DMS153 treated with DMSO at 0.1 percent for 48 hours (cell line): Measurements from ENCODE around the gene RASGEF1C.
"Not testable (repeated sequence)": the region's sequence is repeated elsewhere in the genome, so short reads cannot be mapped to it uniquely, and the experiment has no call there.

Experiments
- DNase-seq: peaks from one replicate; lab custom pipeline; 2025; ENCODE audit not compliant: unreplicated experiment; lab: John Stamatoyannopoulos, UW

The RASGEF1C gene

GRCh38 chr5:180104168-180104530 is 104.9 kb downstream of the RASGEF1C start:
- DNase-seq: no peak

- no peak for DNase-seq
Measured at GRCh38 chr5:180103487-180104167, 105.4 kb downstream of the RASGEF1C start.

- no peak for DNase-seq
Measured at GRCh38 chr5:180102636-180103035, 106.4 kb downstream of the RASGEF1C start.

- no peak for DNase-seq
Measured at GRCh38 chr5:180101451-180102105, 107.4 kb downstream of the RASGEF1C start.

GRCh38 chr5:180100621-180101450 is 108.2 kb downstream of the RASGEF1C start:
- DNase-seq: no peak

GRCh38 chr5:180099733-180100611 is 109.0 kb downstream of the RASGEF1C start:
- DNase-seq: no peak

GRCh38 chr5:180098991-180099732 is 109.8 kb downstream of the RASGEF1C start:
- DNase-seq: no peak

- DNase-seq: no peak
Measured at GRCh38 chr5:180098526-180098925, 110.5 kb downstream of the RASGEF1C start.

GRCh38 chr5:180097926-180098325 is 111.1 kb downstream of the RASGEF1C start:
- DNase-seq: no peak

- no peak for DNase-seq
Measured at GRCh38 chr5:180097163-180097894, 111.7 kb downstream of the RASGEF1C start.

GRCh38 chr5:180096616-180097015 is 112.4 kb downstream of the RASGEF1C start:
- no peak for DNase-seq

- no peak for DNase-seq
Measured at GRCh38 chr5:180095545-180095944, 113.5 kb downstream of the RASGEF1C start.

GRCh38 chr5:180093651-180094382 is 115.2 kb downstream of the RASGEF1C start:
- DNase-seq: no peak

GRCh38 chr5:180093241-180093640 is 115.8 kb downstream of the RASGEF1C start:
- no peak for DNase-seq

- no peak for DNase-seq
Measured at GRCh38 chr5:180090769-180091546, 118.1 kb downstream of the RASGEF1C start.

GRCh38 chr5:180090098-180090768 is 118.8 kb downstream of the RASGEF1C start:
- no peak for DNase-seq

- not testable (repeated sequence) for DNase-seq
Measured at GRCh38 chr5:180089628-180090027, 119.4 kb downstream of the RASGEF1C start.

GRCh38 chr5:180088561-180088960 is 120.5 kb downstream of the RASGEF1C start:
- DNase-seq: no peak
